IMR-90 (cell line): Measurements from ENCODE around the gene LDB2.

ENCODE experiments used
- BHLHE40 ChIP-seq: fragments of 150-350 bp; IDR thresholded peaks from 2 replicates; pipeline ENCODE4 v1.6.1; 2016; ENCODE audit warnings: mild to moderate bottlenecking, low read depth, low read length
- CEBPB ChIP-seq: IDR thresholded peaks from 2 replicates; pipeline ENCODE4 v1.6.1; 2012; ENCODE audit warnings: low read depth, low read length, improper control_type of control experiment
- CHD1 ChIP-seq: IDR thresholded peaks from 2 replicates; pipeline ENCODE4 v1.6.1; 2012; ENCODE audit warnings: low read depth, low read length, improper control_type of control experiment
- ELK1 ChIP-seq: fragments of 150-350 bp; IDR thresholded peaks from 2 replicates; pipeline ENCODE4 v1.6.1; 2016; ENCODE audit warnings: low read depth, mild to moderate bottlenecking, low read length, moderate library complexity, borderline replicate concordance
- FOS ChIP-seq: fragments of 150-350 bp; IDR thresholded peaks from 2 replicates; pipeline ENCODE4 v1.6.1; 2016; ENCODE audit warnings: low read depth, low read length
- MAFK ChIP-seq: IDR thresholded peaks from 2 replicates; pipeline ENCODE4 v1.6.1; 2012; ENCODE audit warnings: low read depth, low read length, improper control_type of control experiment
- NFE2L2 ChIP-seq: fragments of 150-350 bp; IDR thresholded peaks from 2 replicates; pipeline ENCODE4 v1.6.1; 2016; ENCODE audit warnings: low read depth, mild to moderate bottlenecking, low read length
- POLR2A ChIP-seq: IDR thresholded peaks from 2 replicates; pipeline ENCODE4 v1.6.1; 2012; ENCODE audit warnings: mild to moderate bottlenecking, low read depth, low read length
- RAD21 ChIP-seq: IDR thresholded peaks from 2 replicates; pipeline ENCODE4 v1.6.1; 2012; ENCODE audit warnings: low read length, improper control_type of control experiment
- RCOR1 ChIP-seq: IDR thresholded peaks from 2 replicates; pipeline ENCODE4 v1.6.1; 2012; ENCODE audit warnings: mild to moderate bottlenecking, low read length, improper control_type of control experiment; ENCODE audit not compliant: insufficient replicate concordance
- RFX5 ChIP-seq: IDR thresholded peaks from 2 replicates; pipeline ENCODE4 v1.8.0; 2012; ENCODE audit warnings: low read depth, mild to moderate bottlenecking, low read length, moderate library complexity
- SMC3 ChIP-seq: fragments of 150-350 bp; IDR thresholded peaks from 2 replicates; pipeline ENCODE4 v1.6.1; 2016; ENCODE audit warnings: low read depth, mild to moderate bottlenecking, antibody characterized with exemption, low read length, moderate library complexity
- TF ChIP-seq, protein P1 (sequence below): conservative IDR thresholded peaks from 2 replicates; pipeline ENCODE4 v1.5.1; 2012; ENCODE audit warnings: mild to moderate bottlenecking, low read depth, low read length, improper control_type of control experiment
- TF ChIP-seq, protein P2 (sequence below): fragments of 150-350 bp; IDR thresholded peaks from 2 replicates; pipeline ENCODE4 v1.6.1; 2017; ENCODE audit warnings: mild to moderate bottlenecking, antibody characterized with exemption, low read length, low read depth

DNA sequence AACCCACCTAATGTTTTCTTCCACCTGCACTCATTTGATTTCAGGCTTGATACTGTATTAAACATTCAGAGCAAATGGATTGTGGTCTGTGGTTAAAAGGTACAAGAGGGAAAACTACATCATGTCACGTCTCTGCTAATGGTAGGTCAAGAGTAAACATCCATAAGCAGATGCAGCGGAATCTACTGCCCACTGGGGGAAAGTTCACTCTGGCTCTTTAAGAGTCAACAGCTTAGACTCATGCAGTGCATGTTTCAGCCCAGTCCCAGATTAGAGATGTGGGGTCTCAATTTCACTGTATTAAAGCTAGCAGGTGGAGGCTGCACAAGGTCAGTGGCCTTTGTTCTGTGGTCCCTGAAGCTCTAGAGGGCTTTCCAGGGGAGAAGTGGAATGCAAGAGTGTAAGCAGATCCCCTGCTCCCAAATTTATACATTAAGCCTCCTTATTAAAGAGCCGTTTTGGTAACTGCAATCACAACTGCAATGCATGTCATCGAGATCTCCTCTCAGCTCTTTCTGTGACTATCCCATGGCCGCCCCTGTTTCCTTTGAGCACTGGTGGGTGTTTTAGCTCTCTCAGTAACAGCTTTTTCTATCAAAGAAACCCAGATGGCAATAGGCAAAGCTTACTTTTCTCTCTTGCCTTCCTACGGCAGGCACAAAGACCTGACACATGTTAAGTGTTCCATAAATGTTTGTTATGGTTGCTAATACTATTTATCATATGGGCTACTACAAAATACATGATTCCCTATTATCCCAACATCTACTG lies 53.4 kb downstream of the LDB2 start:
- TF ChIP-seq, protein P1, sequence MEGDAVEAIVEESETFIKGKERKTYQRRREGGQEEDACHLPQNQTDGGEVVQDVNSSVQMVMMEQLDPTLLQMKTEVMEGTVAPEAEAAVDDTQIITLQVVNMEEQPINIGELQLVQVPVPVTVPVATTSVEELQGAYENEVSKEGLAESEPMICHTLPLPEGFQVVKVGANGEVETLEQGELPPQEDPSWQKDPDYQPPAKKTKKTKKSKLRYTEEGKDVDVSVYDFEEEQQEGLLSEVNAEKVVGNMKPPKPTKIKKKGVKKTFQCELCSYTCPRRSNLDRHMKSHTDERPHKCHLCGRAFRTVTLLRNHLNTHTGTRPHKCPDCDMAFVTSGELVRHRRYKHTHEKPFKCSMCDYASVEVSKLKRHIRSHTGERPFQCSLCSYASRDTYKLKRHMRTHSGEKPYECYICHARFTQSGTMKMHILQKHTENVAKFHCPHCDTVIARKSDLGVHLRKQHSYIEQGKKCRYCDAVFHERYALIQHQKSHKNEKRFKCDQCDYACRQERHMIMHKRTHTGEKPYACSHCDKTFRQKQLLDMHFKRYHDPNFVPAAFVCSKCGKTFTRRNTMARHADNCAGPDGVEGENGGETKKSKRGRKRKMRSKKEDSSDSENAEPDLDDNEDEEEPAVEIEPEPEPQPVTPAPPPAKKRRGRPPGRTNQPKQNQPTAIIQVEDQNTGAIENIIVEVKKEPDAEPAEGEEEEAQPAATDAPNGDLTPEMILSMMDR: no peak
- no peak for TF ChIP-seq POLR2A
- TF ChIP-seq RAD21: no peak
- no peak for TF ChIP-seq NFE2L2
- no peak for TF ChIP-seq ELK1
- no peak for TF ChIP-seq CEBPB
- TF ChIP-seq BHLHE40: no peak
- TF ChIP-seq RFX5: no peak
- no peak for TF ChIP-seq RCOR1
- TF ChIP-seq SMC3: no peak
- TF ChIP-seq, protein P2, sequence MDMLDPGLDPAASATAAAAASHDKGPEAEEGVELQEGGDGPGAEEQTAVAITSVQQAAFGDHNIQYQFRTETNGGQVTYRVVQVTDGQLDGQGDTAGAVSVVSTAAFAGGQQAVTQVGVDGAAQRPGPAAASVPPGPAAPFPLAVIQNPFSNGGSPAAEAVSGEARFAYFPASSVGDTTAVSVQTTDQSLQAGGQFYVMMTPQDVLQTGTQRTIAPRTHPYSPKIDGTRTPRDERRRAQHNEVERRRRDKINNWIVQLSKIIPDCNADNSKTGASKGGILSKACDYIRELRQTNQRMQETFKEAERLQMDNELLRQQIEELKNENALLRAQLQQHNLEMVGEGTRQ: no peak
- no peak for TF ChIP-seq FOS
- TF ChIP-seq MAFK: no peak
- TF ChIP-seq CHD1: no peak
